Measurements from ENCODE around the gene LEUTX. TPM values are rescaled to one million over a fixed set of nuclear protein-coding genes. Genes with fewer than 3 reads are reported as not detected.
"Not testable (repeated sequence)": the region's sequence is repeated elsewhere in the genome, so short reads cannot be mapped to it uniquely, and the experiment has no call there.

The LEUTX gene
- total RNA-seq (2014; rRNA removed; shearing (Covaris generic)), result 0.74 TPM in 1 of 2 replicates, not detected in the other

DNA sequence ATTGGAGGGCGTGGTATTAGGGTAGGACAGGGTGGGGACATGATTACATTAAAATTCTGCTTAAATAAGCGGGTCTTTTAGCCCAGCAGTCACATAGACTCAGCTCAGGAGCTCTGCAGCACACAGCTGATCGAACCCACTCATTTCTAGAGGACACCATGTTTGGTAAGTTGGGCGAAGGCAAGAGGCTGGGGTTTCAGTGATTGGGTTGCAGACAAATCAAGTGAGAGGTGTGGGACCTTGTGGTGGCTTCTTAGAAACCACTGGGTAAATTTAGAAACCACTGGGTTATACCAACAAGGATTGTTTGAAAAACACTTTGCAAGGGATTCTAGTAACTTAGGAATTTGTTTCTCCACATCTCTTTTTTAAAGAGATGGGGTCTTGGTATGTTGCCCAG, at the start of gene LEUTX:
LEUTX (plus strand) TSS at position 92 of the 400 bp plus-strand sequence; CDS start at position 159, 67 bp downstream.
- in situ Hi-C loops (cut with HindIII; ENCODE audit: low sequenced_read_pairs), result no loop called here
- DNase-seq (ENCODE audit: low spot score), result no peak

DNA sequence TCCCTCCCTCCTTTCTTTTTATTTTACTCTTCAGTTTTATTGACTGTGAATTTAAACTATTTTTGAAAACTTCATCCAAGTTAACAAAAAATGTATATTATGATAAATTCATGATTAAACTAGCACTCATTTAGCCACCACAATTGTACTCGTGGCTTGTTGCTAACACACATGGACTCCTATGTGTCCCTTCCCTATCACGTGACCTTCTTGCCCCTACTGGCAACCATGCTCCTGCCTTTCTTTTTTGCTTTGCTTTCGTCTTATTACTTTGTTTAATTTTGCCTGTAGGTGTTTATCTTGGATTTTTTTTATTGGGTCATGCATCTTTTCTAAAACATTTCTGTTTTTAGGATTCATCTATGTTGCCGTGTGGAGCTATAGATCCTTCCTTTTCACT, 49.1 kb upstream of the LEUTX start:
- DNase-seq (ENCODE audit: low spot score), result no peak
- in situ Hi-C loops (cut with HindIII; ENCODE audit: low sequenced_read_pairs), result no loop called here

- no peak for DNase-seq (ENCODE audit: low spot score)
- in situ Hi-C loops (cut with HindIII; ENCODE audit: low sequenced_read_pairs), result no loop called here
These were observed 47.0 kb upstream of the LEUTX start for GRCh38 chr19:39731685-39732084.

- no peak for DNase-seq (ENCODE audit: low spot score)
- in situ Hi-C loops (cut with HindIII; ENCODE audit: low sequenced_read_pairs), result no loop called here
These were observed 44.8 kb upstream of the LEUTX start for GRCh38 chr19:39733841-39734240.

DNA sequence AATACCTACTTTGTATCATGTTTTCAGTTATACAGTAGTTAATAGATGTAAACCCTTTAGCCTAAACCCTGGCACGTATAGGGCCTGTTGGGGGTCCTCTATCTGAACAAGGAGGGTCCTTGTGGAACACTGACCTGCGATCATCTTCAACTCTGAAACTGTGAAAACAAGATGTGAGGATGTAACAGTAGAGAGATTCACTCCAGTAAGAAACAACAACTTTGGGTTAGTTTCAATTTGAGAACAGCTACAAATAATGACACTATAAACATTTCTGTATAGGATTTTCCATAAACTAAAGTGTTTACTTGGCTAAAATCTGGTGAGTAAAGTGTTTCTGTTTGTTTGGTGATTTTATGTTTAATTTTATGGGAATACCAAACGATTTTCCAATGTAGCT, 43.0 kb upstream of the LEUTX start:
- in situ Hi-C loops (cut with HindIII; ENCODE audit: low sequenced_read_pairs), result no loop called here

GRCh38 chr19:39736088-39736487, 42.6 kb upstream of the LEUTX start:
- no peak for DNase-seq (ENCODE audit: low spot score)
- in situ Hi-C loops (cut with HindIII; ENCODE audit: low sequenced_read_pairs), result no loop called here

More for the DNA sequence above, 43.0 kb upstream of the LEUTX start:
- DNase-seq (ENCODE audit: low spot score), result no peak

DNA sequence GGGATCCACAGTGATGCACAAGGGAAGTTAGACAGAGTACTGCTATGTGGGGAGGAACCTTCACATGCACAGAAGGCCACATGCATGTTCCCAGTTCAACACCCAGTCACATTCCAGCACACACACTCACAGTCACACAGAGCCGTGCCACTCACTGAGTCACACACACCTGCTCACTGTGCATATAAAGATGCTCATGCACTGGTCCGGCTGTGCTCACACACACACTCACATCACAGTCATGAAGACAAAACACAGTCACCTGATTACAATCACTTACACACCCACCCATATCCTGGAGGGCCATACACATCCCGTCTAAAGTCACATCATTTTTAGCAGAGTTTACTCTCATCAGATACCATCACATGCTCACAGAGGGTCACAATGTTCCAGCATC, 41.3 kb upstream of the LEUTX start:
- no peak for DNase-seq (ENCODE audit: low spot score)
- in situ Hi-C loops (cut with HindIII; ENCODE audit: low sequenced_read_pairs), result no loop called here

- no peak for DNase-seq (ENCODE audit: low spot score)
- in situ Hi-C loops (cut with HindIII; ENCODE audit: low sequenced_read_pairs), result no loop called here
These were observed 40.8 kb upstream of the LEUTX start, which contains the start of gene CLC for GRCh38 chr19:39737891-39738290. CLC (minus strand) TSS chr19:39738029; CDS start chr19:39737952, 77 bp downstream.

- in situ Hi-C loops (cut with HindIII; ENCODE audit: low sequenced_read_pairs), result no loop called here
- DNase-seq (ENCODE audit: low spot score), result no peak
These were observed 39.8 kb upstream of the LEUTX start for GRCh38 chr19:39738814-39739213.

DNA sequence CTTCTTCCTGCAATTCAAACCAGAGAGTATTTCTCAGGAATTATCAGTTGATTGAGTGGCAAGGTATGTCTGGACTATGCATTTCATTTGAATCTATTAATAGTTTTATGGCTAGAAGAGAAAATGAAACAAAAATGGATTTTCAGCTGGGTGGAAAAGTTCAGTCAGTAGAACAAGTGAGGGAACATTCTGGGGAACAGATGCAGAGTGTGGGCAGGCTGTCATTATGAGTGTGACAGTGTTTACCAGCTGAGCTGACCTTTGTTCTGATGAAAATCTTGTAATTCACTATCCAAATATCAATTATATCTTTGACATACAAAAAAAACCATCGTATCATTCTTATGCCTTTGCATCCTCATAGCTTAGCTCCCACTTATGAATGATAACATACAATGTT, 38.3 kb upstream of the LEUTX start:
- no peak for DNase-seq (ENCODE audit: low spot score)
- in situ Hi-C loops (cut with HindIII; ENCODE audit: low sequenced_read_pairs), result no loop called here

GRCh38 chr19:39745643-39746042, 33.0 kb upstream of the LEUTX start:
- in situ Hi-C loops (cut with HindIII; ENCODE audit: low sequenced_read_pairs), result no loop called here

DNA sequence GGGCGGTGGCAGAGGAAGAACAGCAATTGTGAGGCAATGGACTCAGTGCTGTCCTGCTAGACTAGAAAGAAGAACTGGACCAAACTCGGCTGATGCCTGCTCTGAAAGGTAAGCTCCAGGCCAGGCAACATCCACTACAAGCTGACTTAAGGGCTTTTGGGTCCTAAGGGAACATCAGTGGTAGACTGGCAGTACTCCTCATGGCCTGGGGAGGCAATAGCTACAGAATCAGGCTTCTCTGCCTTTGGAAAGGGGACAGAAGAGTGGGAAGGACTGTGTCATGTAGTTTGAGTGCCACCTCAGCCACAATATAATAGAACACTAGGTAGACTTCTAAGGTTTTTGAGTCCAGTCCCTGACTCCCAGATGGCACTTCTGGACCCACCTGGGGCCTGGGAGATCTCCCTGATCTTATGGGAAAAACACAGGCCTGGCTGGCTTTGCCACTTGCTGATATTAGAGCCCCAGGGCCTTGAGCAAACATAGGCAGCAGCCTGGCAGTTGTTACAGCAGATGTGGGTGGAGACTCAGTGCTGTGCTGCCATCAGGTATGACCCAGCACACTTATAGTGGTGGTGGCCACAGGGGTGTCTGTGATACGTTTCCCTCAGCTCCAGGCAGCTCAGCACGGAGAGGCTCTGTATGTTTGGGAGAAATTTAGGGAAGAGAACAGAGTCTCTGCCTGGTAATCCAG, 31.7 kb upstream of the LEUTX start:
- in situ Hi-C loops (cut with HindIII; ENCODE audit: low sequenced_read_pairs), result no loop called here
- no peak for DNase-seq (ENCODE audit: low spot score)

More at GRCh38 chr19:39745643-39746042, 33.0 kb upstream of the LEUTX start:
- no peak for DNase-seq (ENCODE audit: low spot score)

- no peak for DNase-seq (ENCODE audit: low spot score)
- in situ Hi-C loops (cut with HindIII; ENCODE audit: low sequenced_read_pairs), result no loop called here
These were observed 28.7 kb upstream of the LEUTX start for GRCh38 chr19:39749981-39750380.

- in situ Hi-C loops (cut with HindIII; ENCODE audit: low sequenced_read_pairs), result no loop called here
- no peak for DNase-seq (ENCODE audit: low spot score)
These were observed 26.3 kb upstream of the LEUTX start for GRCh38 chr19:39752390-39752789.

- in situ Hi-C loops (cut with HindIII; ENCODE audit: low sequenced_read_pairs), result no loop called here
These were observed 25.9 kb upstream of the LEUTX start for GRCh38 chr19:39752795-39753194.

DNA sequence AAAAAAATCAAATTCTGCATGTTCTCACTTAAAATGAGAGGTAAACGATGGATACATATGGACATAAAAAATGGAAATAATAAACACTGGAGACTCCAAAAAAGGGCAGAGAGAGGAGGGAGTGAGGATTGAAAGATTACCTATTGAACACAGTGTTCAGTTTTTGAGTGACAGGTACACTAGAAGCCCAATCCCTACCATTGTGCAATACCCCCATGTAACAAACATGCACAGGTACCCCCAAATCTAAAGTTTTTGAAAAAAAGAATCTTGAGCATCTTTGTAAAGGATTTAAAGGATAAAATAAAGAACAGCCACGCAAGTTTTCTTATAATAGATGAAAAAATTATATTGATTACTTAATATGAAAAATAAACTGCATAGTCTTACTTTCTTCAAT, 24.1 kb upstream of the LEUTX start:
- in situ Hi-C loops (cut with HindIII; ENCODE audit: low sequenced_read_pairs), result no loop called here
- no peak for DNase-seq (ENCODE audit: low spot score)

More at GRCh38 chr19:39752795-39753194, 25.9 kb upstream of the LEUTX start:
- no peak for DNase-seq (ENCODE audit: low spot score)

GRCh38 chr19:39754971-39755370, 23.7 kb upstream of the LEUTX start:
- in situ Hi-C loops (cut with HindIII; ENCODE audit: low sequenced_read_pairs), result no loop called here
- no peak for DNase-seq (ENCODE audit: low spot score)

- no peak for DNase-seq (ENCODE audit: low spot score)
- in situ Hi-C loops (cut with HindIII; ENCODE audit: low sequenced_read_pairs), result no loop called here
These were observed 19.0 kb upstream of the LEUTX start for GRCh38 chr19:39759457-39760184.

DNA sequence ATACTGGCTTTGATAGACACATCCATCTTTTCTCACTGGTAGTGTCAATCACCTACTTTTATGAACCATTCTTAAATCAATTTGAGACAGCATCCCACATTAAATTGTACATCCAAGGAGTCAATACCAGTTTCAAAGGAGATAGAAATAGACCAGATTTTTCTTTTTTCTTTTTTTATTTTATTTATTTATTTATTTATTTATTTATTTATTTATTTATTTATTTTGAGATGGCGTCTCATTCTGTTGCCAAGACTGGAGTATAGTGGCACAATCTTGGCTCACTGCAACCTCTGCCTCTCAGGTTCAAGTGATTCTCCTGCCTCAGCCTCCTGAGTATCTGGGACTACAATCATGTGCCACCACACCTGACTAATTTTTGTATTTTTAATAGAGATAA, 16.8 kb upstream of the LEUTX start:
- DNase-seq (ENCODE audit: low spot score); in situ Hi-C loops (cut with HindIII; ENCODE audit: low sequenced_read_pairs): not testable (repeated sequence)

Data from G401 (cell line).